Measurements from ENCODE around the gene NCS1.
"Not testable (repeated sequence)": the region's sequence is repeated elsewhere in the genome, so short reads cannot be mapped to it uniquely, and the experiment has no call there.

NCS1 gene

GRCh38 chr9:130240410-130241197 lies 68.4 kb downstream of the NCS1 start:
- DNase-seq: peak; percentile 64

- DNase-seq: no peak
These were observed 69.0 kb downstream of the NCS1 start for GRCh38 chr9:130241198-130241535.

- no peak for DNase-seq
These were observed 70.2 kb downstream of the NCS1 start for GRCh38 chr9:130242270-130243014.

DNA sequence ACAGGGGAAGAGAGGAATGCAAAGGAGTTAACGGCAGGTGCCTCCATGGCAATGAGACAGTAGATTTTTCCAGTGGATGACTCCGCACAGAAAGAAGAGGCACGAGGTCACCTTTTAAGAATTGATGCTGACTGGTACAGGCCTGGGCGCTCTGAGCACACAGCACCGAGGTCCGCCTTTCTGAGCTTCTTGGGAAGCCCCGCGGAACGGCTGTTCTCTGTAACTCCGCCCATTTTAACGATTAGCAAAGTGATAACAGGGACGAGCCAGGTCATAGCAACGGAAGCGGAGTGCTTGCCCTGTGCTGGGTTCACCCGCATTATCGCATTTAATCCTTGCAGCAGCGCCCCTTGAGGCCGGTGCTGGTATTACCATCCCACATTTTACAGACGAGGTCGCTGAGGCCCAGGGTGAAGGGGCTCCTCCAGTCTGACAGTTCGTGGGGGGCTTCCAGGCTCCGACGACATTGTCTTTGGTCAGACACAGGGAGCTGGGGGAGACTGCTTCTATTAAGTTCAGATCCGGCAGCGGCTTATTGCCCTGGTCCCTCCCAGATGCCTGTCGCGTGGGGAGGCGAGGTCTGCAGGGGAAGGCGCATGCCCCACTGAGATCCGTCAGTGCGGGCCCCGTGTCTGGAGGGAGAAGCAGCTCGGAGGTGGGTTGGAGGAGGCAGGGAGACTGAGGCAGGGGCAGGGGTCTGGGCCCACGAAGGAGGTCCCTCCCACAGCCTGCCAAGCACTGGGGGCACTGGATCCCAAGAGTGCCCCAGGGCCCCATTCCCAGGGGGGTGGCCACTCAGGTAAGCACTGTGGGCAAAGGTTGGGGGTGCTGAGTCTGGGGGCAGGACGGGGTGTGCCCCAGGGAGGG lies 71.0 kb downstream of the NCS1 start:
- DNase-seq: peak; percentile 60

GRCh38 chr9:130243882-130244170 lies 71.6 kb downstream of the NCS1 start:
- no peak for DNase-seq

GRCh38 chr9:130244548-130245165 lies 72.5 kb downstream of the NCS1 start:
- DNase-seq: no peak

GRCh38 chr9:130245474-130245873 lies 73.3 kb downstream of the NCS1 start:
- DNase-seq: no peak

GRCh38 chr9:130246126-130246525 lies 73.9 kb downstream of the NCS1 start:
- DNase-seq: no peak

GRCh38 chr9:130254747-130255630 lies 82.8 kb downstream of the NCS1 start:
- DNase-seq: no peak

GRCh38 chr9:130255631-130256134 lies 83.5 kb downstream of the NCS1 start:
- DNase-seq: no peak

GRCh38 chr9:130256644-130257043 lies 84.4 kb downstream of the NCS1 start:
- no peak for DNase-seq

DNA sequence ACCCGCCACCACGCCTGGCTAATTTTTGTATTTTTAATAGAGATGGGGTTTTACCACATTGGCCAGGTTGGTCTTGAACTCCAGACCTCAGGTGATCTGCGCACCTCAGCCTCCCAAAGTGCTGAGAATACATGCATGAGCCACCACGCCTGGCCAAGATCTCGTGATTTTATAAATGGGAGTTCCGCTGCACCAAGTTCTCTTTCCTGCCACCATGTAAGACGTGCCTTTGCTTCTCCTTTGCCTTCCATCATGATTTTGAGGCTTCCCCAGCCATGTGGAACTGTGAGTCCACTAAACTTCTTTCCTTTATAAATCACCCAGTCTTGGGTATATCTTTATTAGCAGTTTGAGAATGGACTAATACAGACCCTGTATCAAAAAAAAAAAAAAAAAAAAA lies 85.9 kb downstream of the NCS1 start:
- DNase-seq: not testable (repeated sequence)

- DNase-seq: peak; percentile 7
These were observed 86.8 kb downstream of the NCS1 start for GRCh38 chr9:130259044-130259443.

DNA sequence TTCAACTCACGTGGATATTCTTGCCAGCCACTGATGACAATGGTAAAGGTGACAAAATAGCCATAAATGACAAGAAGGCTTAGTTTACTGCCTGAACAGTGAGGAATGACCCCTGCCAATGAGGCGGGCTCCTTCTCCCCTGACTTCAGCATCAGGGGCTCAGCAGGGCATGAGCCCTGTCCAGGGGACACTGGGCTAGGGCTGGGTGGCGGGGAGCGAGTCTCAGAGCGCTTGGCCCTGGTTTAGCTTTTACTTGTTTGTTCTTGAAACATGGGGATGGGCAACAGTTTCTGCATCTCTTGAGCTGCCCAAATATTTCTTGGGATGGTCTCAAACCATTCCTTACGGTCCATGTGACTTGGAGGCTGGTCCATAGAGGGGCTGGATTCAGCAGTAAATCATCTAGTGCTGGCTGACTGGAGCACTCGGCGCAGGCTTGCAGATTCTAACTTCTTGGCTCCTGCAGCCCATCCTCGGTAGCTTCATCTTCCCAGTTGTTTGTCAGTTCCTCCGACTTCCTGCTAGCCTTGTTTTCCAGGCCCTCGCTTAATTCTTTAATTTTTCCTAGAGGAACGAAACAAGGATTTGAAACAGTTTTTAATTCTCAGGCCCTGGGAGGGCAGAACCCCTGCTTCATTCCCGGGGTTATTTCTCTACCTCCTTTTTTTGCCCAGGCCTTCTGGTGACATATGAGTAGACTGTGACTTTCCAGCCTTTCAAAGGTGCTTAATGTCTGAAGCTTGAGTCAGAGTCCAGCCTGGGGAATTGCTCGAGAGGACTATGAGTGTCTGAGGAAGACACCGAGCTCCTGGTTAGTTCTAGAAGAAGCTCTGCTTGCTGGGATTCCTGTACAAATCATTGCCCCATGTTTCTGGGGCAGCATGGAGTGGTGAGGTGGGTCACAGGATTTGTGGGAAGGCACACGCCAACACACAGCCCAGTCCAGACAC lies 88.9 kb downstream of the NCS1 start:
- peak; percentile 64 for DNase-seq

DNA sequence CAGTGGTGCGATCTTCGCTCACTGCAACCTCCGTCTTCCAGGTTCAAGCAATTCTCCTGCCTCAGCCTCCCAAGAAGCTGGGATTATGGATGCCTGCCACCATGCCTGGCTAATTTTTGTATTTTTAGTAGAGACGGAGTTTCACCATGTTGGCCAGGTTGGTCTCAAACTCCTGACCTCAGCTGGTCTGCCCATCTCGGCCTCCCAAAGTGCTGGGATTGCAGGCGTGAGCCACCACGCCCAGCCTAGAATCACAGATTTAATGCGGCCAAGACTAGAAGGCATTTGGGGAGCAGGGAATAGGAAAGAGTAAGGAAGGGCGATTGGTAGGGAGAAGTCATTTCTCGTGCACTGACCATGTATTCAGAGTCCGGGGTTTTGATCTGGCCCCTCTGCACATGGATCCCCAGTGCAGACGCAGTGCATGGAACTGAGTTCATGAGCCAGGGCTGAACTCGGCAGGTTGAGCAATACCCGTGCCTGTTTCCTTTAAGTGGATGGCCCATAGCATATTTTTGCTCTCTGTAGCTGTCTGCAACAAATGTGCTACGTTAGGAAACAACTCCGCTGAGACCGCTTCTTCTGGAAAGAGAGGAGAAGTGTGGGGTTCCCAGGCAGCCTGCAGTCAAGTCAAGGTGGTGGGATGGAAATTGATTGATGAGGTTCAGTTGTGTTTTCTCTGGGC lies 90.0 kb downstream of the NCS1 start:
- DNase-seq: peak; percentile 8

DNA sequence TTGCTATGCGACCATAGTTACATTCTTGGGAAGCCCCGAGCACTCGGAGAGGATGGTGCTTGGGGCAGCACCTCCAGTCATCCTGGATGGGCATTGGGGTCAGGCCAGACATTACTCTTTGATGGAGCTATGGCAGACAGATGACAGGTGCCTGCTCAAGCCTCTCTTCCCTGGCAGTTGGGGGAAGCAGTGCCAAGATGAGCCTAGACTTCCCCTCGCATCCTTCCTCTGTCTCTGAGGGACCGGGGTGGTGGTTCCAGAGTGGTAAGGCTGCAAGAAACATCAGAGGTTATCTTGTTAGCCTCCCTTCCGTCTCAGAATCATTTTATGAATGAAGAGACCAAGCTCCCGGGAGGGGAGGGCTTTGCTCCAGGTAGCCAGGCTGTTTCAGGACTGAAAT lies 90.6 kb downstream of the NCS1 start:
- peak; percentile 10 for DNase-seq

- peak; percentile 15 for DNase-seq
These were observed 91.6 kb downstream of the NCS1 start for GRCh38 chr9:130263601-130264413.

DNA sequence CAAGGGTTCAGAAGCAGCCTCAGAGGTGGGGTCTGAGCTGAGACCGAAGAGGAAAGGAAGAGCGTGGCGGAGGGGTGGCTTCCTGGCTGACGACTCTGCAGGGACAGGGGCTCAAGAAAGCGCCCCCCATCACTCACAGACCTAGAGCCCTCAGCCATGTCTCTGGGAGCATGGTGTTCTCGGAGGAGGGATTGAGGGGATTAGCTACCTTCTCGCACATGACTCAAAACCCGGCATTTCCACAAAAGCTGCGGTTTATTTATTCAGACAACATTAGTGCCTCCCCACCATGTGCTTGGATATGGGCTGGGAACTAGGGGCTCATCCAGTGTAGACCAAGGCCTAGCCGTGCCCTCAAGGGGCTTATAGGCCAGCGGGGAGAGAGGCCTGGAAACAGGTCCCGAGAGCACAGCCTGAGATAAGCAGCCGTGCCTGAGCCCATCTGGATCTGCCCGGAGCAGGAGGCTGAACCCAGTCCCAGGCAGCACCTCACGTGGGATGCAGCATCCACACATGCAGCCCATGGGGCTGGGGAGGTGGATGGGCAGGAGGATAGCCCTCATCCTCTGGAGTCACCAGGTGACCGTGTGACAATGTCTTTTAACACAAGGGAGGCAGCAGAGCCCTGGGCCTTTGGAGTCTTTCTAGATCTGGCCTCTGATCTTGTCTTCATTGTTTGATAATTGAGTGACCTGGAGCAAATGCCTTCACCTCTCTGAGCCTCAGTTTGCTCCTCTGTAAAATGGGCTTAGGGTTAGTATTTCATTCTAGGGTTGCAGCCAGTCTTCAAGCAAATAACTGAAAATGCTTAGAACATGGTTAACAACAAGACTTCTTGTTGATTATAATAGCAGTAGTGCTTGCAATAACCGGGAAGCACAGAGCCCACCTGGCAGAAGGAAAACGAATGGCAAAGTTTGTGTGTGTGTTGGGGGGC lies 92.5 kb downstream of the NCS1 start:
- DNase-seq: peak; percentile 10
